PC-3 (cell line): ENCODE results near the gene RMDN2.

ENCODE experiments used
- EZH2 ChIP-seq: fragments of 300-600 bp; sonication (generic); IDR thresholded peaks from one replicate; pipeline ENCODE4 v1.6.1; 2017; ENCODE audit warnings: antibody characterized with exemption, mild to moderate bottlenecking, low read length; ENCODE audit not compliant: unreplicated experiment
- TF ChIP-seq, protein P1 (sequence below): fragments of 300-600 bp; sonication (generic); conservative IDR thresholded peaks from 2 replicates; pipeline ENCODE4 v1.5.1; 2017; ENCODE audit warnings: antibody characterized with exemption, low read depth, mild to moderate bottlenecking, low read length

DNA sequence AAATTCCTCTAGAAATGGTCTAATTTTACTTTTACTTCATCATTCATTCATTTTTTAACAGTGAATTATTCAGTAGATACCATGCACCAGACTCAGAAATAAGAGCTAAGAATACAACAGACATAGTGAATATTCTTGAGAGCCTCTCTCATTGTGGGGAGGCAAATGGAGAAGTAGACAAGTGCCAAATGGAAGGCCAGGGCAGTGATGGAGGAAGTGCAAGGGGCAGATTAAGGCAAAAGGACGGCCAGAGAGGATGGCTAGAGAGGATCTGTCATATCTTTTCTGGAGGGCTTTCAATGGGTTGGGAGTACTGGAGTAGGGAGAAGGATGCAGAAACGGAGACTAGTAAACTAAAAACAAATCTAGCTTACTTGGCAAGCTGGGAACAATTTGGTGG lies 19.0 kb upstream of the RMDN2 start:
- TF ChIP-seq, protein P1, sequence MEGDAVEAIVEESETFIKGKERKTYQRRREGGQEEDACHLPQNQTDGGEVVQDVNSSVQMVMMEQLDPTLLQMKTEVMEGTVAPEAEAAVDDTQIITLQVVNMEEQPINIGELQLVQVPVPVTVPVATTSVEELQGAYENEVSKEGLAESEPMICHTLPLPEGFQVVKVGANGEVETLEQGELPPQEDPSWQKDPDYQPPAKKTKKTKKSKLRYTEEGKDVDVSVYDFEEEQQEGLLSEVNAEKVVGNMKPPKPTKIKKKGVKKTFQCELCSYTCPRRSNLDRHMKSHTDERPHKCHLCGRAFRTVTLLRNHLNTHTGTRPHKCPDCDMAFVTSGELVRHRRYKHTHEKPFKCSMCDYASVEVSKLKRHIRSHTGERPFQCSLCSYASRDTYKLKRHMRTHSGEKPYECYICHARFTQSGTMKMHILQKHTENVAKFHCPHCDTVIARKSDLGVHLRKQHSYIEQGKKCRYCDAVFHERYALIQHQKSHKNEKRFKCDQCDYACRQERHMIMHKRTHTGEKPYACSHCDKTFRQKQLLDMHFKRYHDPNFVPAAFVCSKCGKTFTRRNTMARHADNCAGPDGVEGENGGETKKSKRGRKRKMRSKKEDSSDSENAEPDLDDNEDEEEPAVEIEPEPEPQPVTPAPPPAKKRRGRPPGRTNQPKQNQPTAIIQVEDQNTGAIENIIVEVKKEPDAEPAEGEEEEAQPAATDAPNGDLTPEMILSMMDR: no peak
- TF ChIP-seq EZH2: no peak
